Suprapubic skin (tissue), 4 donors: ENCODE data around the gene EVA1B.
A peak's percentile ranks its signal among the peaks of the same experiment; 100 is the strongest.

Experiments used
- CTCF ChIP-seq, 2 donors: fragments of 200-600 bp in 1 of 2; fragments of 450-650 bp in 1 of 2; sonication (generic) in 1 of 2; IDR thresholded peaks; one replicate each; pipeline ENCODE4 v1.5.1; 2016 to 2019; ENCODE audit warnings: antibody characterized with exemption in 2 of 2, mild to moderate bottlenecking in 1 of 2, moderate library complexity in 1 of 2
- POLR2A ChIP-seq, 2 donors: fragments of 450-650 bp; IDR thresholded peaks; one replicate each; pipeline ENCODE4 v1.6.1; 2017; ENCODE audit warnings: antibody characterized with exemption in 2 of 2, mild to moderate bottlenecking in 2 of 2, moderate library complexity in 2 of 2
- POLR2AphosphoS5 ChIP-seq, 3 donors: sonication (generic); formaldehyde crosslinking; IDR thresholded peaks; one replicate each; pipeline ENCODE4 v1.6.1; 2017; ENCODE audit warnings: antibody characterized with exemption in 3 of 3

DNA sequence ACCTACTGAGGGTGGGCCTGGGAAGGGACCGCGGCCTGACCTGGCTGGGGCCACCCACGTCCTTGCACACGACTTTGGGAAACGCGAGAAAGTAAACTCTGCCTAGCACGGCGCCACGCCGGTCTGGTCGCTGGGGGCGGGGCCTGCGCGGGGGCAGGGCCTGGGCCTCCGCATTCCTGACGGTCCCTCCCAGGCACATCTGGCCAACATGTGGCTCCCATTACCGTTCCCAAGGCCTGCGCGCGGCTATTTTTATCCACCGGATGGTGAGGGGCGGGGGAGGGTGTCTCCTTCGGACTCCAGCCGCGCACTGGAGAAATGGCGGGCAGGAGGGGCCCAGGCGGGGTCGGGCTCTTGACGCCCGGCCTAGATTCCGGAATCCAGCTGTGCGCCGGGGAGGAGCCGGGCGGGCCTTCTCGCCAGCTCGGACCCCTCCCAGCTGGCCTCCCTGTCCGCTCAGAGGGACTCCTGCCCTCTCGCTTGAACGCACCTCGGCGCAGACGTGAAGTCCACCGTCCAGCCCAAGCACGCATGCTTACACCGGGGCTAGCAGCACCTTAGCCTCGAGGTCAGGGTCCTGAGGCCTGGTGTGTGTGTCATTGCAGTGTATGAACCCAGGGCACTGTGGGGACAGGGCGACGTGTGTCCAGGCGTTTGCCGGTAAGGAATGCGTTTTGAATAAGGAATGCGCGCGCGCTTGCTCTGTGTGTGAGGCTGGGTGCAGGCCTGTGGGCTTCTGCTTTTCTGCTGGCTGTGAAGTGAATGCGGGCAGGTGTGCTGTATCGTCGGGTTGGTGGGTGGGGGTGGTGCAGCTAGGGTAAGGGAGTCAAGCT lies 2.1 kb downstream of the EVA1B start:
- TF ChIP-seq POLR2A (IDR thresholded peaks at IDR 0.05) (no peak), CTCF (IDR thresholded peaks at IDR 0.05) (no peak), POLR2AphosphoS5 (IDR thresholded peaks at IDR 0.05) (peak in 1 of 3 donors; percentile 5)
